RKO (cell line): ENCODE data around the gene DLGAP3.

ENCODE experiments used
- DNase-seq: peaks from one replicate; pipeline ENCODE4 v3.0.0-alpha.2; 2016; ENCODE audit warnings: low spot score

The DLGAP3 gene

DNA sequence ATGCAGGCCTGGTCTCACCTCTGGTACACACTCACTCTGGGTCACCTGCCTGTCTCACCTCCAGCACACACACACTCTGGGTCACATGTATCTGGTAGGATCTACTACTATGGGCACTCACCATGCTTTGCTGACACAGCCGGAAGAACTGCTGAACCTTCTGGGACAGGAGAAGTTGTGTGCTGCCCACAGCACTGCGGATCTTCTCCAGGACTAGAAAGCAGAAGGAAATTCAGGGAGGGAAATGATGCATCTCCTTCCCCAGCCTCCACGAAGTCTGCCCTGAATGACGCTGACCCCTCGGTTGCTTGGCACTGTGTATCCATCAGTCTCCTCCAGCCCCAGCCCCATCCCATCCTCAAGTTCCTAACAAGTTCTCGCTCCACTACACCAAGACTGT, 62.0 kb downstream of the DLGAP3 start:
- no peak for DNase-seq

DNA sequence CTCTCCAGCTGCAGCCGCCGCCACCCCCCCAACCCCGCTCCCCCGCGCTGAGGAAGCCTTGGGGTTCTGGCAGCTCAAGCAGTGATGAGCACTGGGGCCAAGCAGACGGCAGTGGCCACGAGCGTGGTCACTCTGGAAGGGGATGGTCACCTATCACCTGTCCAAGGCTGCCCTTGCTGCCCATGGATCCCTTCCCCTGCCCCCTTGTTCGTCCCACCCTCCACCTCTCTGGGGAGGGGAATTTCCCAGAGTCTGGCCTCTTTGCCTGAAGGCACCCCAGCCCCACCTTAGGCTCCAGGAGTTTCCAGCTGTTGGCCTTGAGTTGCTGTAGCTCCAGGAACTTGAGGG, 62.7 kb downstream of the DLGAP3 start:
- no peak for DNase-seq

DNA sequence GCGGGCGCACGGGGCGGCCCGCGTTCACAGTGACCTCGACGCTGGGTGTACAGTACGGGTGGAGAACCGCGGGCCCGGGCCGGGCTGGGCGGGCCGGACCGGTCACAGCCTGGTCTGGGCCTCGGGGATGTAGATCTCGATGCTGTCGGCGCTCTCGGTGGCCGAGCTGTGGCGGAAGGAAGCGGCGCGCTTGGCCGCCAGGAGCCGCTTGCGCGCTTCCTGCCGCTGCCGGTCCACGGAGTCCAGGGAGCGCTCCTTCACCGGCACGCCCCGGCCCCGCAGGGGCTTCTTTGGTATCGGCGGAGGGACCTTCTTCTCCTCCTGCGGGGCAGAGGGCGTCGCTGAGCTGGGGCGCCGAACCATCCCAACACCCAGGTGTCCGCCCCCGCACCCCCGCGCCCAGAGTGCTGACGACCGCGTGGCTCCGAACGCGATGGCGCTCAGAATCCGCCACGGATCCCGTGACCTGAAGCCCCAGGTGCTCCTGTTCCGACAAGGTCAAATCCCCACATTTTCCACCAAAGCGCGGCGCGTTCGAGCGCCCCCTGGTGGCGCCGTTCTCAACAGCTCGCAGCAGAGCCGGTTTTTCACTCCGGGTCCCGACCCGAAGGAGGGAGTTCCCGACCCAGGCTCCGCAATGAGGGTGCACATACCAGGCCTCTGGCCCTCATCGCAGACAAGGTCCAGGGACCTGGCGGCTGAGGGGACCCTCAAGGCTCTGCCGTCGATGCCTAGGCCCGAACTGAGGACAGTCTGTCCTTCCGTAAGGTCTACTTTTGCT, 63.3 kb downstream of the DLGAP3 start:
- DNase-seq = no peak

DNA sequence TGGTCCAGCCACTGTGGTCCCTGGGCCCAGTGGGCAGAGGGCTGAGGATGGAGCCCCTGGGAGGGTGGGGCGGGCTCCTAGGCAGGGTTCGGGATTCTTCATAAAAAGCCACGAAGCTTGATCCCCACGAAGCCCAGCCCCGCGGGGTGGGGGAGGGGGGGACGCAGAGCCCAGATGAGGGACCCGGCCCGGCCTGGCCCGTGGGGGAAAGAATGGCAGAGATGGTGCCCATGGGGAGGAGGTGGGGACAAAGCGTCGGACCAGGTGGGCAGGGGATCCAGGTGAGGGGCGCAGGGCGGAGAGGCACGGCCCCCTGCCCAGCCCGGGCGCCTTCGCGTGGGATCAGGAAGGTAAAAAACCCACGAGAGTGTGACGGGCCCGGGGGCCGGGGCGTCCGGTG, 63.9 kb downstream of the DLGAP3 start:
- DNase-seq = no peak

DNA sequence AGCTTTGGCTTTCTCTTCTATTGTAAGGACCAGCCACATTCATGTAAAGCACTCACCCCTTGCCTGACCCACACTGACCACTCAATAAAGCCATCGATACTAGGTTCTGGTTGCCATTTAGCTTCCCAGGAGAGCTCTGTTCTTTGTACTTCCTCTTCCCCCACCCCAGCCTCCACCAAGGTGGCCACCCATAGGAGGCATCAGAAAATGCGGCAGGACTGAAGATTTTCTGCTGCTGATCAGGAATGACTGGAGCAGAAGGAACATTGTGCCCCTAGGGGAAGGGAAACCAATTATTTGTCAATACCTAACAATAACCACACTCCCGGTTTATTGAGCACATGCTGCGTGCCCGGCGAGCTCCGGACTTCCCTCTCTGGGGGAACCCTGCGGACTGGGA, 64.7 kb downstream of the DLGAP3 start:
- no peak for DNase-seq

DNA sequence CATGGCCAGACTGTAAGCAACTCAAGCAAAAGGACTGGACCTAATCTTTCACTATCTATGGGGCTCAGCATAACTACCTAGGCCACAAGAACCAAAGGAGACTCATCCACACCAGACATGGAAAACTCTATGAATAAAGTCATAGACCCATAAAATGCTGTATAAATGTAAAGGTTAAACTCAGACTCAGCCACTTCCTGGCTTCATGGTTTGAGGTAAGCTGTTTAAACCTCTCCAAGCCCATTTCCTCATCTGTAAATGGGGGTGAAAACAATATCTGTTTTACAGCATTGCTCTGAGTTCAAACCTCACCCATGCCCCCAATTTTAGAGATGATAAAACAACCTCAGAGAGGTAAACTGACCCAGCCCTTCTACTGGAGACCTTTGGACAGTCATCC, 65.9 kb downstream of the DLGAP3 start:
- no peak for DNase-seq

DNA sequence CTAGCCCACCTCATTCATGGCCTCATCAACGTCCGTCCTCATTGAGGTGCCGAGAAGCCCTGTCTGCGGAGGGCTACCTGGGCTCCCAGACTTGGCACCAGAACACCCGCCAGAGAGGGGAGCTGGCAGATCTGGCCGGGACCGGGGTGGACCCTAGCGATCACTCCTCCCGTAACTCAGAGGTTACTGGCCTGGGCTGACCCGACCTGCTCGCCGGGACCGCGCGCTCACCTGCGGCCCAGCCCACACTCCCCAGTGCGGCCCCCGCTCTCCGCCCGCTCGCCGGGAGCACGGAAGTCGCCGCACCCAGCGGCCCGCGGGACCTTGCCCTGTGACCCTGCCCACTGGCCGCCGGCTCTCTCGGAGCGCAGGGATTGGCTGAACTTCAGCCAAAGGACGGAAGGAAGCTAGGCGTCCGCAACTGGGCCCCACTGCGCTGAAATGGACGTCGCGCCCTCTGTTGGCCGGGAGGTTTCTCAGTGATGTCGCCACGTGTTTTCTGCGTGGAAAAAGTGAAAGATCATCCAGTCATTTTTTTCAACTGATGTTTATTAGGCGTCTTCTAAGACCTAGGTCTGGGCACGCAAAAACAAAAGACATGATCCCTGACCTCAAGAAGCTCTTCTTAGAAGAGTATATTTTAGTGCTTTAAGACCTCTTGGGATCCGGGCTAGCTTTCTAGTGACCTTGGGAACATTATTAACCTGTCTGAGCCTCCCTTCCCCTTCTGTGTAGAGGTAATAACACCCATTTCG, 69.8 kb downstream of the DLGAP3 start, which contains the start of gene SMIM12:
TSS of gene SMIM12 (minus strand) at position 304 of the 755 bp plus-strand sequence. CDS start 3,772 bp downstream, outside the sequence.
- DNase-seq = peak; percentile 96

DNA sequence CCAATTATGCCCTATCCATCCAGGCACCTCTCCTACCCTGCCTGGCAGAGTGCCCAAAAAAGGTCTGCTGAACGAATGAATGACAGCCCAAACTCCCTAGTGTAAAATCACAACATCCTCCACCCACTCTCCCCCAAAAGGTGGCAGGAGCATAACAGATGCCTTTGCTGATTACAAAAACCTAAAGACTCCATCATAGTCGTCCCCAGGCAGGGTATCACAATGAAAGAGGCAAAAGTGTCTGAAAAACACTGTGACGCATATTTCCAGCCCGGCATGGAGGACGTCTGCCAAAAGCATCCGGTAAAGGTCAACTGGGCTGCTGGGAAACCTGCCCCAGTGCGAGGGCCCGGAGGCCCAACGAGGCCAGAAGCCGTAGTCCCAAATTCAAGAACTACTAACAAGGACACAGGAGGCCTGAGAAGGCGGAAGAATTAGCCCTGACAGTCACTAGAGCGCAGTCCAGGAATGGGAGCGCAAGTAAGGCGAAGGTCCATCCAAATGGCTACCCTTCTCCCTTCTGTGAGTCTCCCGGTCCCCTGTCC, 70.5 kb downstream of the DLGAP3 start:
- DNase-seq = peak; percentile 62

DNA sequence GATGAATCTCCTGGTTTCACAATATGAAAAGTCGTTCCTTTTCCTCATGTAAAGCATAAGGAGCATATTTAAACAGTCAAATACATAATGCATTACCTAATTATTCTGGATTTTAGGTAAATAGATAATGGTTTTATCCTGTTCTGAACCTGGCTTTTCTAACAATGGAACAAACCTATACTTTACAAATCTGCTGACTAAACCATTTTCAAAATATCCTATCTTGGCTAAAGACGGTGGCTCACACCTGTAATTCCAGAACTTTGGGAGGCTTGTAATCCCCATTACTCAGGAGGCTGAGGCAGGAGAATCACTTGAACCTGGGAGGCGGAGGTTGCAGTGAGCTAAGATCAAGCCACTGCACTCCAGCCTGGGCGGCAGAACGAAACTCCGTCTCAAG, 72.8 kb downstream of the DLGAP3 start:
- DNase-seq = no peak

DNA sequence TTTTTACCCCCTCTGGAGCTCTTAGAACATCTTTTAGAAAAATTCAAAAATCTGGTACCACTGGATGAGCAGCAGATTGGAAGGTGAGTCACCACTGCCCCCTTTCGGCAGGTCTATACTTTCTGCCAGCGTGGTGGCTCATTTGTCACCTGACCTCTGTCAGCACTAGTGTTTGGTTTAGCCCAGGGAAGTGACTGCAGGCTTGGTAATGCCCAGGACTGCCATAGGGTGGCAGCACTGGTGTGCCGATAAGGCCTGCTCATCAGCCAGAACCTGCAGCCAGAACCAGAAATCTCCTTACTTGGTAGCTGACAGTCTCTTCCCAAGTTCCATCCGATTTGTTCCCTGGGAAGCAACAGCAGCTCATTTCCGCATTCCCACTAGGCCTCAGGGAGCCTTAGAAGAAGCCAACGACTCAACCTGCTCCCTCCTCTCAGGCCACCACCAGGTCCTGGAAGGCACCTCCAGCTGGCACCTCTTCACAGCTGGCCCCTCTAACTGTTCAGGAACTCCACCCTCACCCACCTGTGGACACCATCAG, 76.7 kb downstream of the DLGAP3 start:
- DNase-seq = peak; percentile 95

DNA sequence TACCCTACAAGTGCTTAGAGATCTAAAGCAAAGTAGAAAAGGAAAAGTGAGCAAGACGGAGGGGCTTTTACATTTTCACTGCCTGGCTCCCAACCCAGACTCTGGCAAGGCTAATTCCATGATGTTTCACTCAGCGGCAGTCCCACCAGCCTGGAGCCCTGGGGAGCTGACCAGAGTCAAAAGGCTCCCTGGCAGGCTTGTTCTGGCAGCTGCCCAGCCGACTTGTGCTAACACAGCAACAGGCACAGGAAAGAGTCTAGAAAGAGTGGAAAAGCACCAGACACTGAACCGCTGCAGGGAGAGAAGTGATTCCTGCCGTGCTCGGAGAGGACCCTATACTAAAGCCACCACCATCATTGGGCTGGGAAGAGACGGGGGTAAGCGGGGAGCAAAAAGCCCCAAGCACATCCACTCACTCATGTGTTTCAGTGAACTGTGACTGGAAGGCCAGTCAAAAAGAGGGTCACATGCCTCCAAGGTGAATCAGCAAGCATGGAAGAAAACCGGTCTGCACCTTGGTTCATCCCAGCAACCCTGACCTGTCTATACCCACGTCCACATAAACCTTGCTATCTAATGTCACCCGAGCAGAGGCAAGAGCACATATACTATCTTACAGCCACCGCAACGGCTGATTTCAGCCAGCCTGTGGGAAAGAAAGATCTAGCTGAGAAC, 77.9 kb downstream of the DLGAP3 start:
- no peak for DNase-seq

DNA sequence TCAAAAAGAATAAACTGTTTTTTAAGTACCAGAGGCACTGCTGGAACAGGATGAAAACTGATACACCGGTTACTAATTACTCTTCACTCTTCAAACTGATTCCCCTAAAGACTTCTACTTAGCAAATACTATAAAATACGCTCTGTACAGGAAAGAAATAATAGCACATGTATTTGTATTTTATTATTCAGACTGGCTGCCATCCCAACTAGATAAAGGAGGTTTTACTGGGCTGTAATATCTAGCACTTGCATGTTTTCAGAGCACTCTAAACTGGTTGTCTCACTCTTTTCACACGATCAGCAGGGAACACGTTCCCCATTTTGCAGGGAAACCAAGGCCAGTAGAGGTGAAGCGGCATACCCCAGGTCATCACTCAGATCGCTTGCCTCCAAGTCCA, 79.1 kb downstream of the DLGAP3 start:
- DNase-seq = no peak

DNA sequence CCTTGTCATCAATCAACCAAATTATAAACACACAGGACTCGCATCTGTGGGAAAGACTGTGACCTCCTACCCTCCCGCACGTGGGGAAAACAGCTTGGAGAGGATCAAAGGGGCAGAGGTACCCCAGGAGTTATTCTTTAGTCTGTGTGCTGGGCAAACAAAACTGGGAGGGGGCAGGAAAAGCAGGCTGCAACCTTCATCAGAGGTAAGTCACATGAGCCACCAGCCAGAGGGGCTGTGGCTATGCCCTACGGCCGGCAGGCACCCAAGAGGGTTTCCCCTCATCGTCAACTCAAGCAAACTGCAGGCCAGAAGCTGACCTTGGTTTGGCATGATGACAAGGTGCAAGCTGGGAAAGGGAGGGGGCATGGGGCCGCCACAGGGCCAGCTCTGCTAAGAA, 82.4 kb downstream of the DLGAP3 start:
- DNase-seq = no peak

DNA sequence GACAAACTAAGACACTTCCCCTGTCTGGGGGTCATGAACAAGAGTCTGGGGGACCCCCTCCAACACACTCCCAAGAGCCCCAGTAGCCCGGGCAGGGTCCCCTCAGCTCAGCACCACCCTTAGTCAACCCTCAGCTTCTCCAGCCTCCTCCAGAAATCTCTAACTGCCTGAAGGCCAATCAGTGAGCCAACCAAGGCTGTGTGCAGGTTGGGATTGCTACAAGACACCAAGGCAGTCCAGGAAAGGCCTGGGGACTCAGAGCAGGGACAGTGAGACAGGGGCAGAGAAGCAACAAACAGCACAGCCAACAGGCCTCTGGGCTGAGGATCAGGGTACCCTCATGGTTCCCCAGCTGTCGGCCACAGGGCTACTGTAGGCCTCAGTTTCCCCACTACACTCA, 83.2 kb downstream of the DLGAP3 start:
- DNase-seq = no peak

DNA sequence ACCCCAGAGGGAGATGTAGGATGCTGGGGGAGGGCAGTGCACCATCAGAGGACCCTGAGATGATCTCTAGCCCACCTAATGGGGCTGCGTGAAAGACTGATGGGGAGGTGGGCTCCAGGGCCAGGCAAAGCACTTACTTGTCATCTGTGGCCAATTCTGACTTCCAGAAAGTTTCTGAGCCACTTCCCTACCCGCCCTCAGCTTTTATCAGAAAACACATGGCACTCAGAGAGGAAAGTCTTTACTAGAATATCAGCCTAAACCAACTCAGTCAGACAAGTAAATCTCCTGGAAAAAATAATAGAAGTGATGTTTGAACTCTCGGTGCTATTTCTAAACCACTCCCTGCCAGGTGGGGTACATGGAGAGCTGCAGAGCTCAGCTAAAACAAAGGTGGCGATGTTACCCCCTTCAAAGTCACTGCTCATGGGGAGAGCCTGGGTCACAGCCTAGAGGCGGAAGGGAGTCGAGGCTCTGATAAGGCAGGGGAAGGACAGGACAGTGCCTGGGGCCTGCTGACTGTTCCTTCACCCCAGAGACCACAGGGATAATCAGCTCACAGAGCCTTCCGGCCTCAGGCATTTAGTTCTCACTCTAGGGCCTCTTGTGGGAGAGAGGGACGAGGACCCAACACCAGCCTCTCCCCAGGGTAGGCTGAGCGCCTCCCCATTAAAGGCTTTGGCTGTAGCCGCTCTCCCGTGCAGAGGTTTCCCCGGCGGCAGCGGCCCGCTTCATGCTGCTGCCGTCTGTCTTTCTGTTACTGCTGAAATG, 84.1 kb downstream of the DLGAP3 start:
- DNase-seq = no peak

DNA sequence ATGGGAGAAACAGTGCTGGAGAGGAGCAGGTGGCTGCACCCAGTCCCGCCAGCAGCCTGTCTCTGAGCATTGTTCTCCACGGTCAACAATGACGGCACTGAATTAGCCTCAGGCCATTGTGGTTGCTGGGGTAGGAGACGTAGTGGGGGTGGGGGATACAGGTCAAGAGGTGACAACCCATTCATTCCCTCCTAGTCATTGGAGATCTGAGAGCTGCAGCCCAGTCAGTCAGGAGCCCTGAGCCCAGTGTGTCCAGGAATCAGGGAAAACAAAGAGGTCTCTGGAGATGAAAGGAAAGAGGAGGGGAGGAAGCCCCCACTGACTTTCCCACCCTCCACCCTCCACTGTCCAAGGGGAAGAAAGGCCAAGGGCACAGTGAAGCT, 85.2 kb downstream of the DLGAP3 start:
- DNase-seq = no peak

DNA sequence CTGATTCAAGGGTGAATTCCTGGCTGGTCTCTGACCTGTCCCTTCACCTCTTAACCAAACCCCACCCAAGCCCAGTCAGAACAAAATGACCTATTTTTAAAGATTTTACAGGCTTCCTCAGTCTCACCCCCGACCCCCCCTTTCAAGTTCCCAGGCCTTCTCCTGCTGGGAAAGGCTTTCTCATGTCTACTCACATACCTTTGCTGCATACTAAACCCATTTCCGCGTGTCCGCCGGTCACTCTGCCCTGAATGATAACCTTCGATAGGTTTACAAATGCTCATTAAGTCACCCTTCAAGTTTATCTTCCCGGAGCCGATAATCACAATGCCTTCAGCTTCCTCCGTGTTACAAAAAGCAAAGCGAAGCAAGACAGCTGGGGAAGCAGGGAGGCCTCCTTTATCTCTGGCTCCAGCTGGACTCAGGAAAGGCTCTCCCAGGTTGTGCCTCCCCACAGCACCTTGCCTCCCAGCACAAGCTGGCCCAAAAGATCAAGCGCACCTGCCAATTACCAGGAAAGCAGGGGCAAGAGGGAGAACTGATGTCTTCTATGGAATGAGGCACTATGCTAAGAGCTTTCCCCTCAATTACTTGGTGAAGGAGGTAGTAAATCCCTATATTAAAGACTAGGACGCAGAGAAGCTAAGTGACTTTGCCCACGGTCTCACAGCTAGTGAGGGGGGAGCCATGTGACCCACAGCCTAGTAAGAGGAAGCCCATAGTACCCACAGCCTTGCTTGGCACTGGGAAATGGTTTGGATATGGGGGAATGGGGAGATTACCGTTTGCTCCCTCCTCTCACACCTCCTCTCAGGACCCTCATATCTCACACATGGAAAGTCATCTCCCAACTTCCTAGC, 85.8 kb downstream of the DLGAP3 start:
- no peak for DNase-seq

DNA sequence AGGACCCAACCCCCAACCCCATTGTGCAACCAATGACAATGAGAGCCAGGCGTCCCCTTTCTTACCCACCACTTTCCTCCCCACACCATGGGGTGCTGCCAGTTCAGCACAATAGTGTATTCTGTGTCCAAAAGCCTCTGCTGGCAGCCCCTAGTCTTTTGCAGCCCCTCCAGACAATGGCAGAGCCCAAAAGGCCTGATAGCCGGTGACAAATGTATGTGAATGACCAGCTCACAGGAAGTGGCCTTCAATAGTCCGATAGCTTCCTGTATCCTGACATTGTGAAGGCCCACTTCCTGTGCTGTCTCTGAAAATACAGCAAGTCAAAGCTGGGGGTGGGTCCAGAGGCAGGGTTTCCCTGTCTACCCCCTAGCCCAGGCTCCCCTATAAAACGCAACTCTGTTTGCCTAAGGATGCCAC, 86.5 kb downstream of the DLGAP3 start:
- no peak for DNase-seq

DNA sequence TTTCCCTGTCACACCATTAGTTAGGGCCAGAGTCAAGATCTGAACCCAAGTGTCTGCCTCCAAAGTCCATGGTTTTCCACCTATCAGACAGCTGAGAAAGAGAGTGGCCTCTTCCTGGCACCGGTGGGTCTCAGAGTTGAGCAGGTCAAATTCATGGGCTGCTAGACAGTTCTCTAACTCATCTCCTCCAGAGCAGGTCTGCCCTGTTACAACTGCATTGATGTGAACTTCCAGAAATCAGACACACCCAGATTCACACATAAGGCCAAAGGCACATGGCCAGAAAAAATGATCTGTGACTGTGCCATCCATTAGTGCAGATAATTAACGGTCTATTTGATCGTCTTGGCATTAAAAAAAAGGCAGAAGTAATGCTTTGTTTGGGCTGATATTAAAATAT, 87.4 kb downstream of the DLGAP3 start:
- no peak for DNase-seq

DNA sequence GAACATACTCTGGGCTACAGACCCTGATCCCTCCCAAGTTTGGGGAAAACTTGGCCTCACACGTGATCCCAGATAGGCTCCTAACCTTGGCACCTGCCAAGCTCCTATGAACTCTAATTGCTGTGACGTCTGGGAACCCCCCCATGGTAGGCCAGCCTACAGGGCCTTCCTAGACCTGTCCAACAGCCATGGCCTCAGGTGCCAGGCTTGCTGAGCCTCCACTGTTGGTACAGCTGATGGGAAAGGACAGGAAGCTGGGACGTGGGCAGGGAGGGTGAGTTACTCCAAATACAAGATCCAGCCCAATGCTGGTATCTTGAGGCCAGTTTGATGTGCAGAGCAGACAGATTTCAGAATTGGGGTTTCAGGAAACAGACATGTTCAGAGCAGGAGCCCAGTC, 89.0 kb downstream of the DLGAP3 start:
- no peak for DNase-seq
